WTC11 (cell line): ENCODE data around the gene NOX5. TPM values are rescaled to one million over a fixed set of nuclear protein-coding genes. Genes with fewer than 3 reads are reported as not detected.

ENCODE experiments used
- ATAC-seq: fragments of 200-7000 bp; cut with Tn5 transposase; 2 replicates; pipeline ENCODE4 v1.10.0; 2021; ENCODE audit warnings: mild to moderate bottlenecking, moderate library complexity
- CTCF ChIA-PET: fragments of 300-600 bp; sonication (Branson Sonifier 250); formaldehyde crosslinking; loops from one replicate; lab custom pipeline; 2021; ENCODE audit warnings: antibody characterized with exemption; lab: Charles Lee
- POLR2A ChIA-PET: fragments of 350-600 bp; sonication (Branson Sonifier 250); formaldehyde crosslinking; loops from one replicate; lab custom pipeline; 2021; ENCODE audit warnings: antibody characterized with exemption; lab: Charles Lee
- DNase-seq: peaks from one replicate; pipeline ENCODE4 v3.0.0; 2021; ENCODE audit warnings: low spot score
- H3K27ac Mint-ChIP-seq: 2 replicates; pipeline ENCODE4 v1.8.0; 2021; ENCODE audit warnings: mixed read lengths
- H3K27me3 Mint-ChIP-seq: 2 replicates; pipeline ENCODE4 v1.8.0; 2021; ENCODE audit warnings: low read depth, mild to moderate bottlenecking, moderate library complexity, mixed read lengths
- H3K36me3 Mint-ChIP-seq: 2 replicates; pipeline ENCODE4 v1.8.0; 2021; ENCODE audit warnings: mixed read lengths
- H3K4me1 Mint-ChIP-seq: 2 replicates; pipeline ENCODE4 v1.8.0; 2022; ENCODE audit warnings: mixed read lengths
- H3K4me3 Mint-ChIP-seq: 2 replicates; pipeline ENCODE4 v1.8.0; 2021; ENCODE audit warnings: mild to moderate bottlenecking, moderate library complexity, mixed read lengths
- H3K9me3 Mint-ChIP-seq: 2 replicates; pipeline ENCODE4 v1.8.0; 2021; ENCODE audit warnings: mixed read lengths
- ATF1 ChIP-seq: sonication (generic); formaldehyde crosslinking; IDR thresholded peaks from 2 replicates; pipeline ENCODE4 v1.8.1; 2023; ENCODE audit warnings: mild to moderate bottlenecking, moderate library complexity, missing genetic modification reagents
- CBFB ChIP-seq: sonication (generic); formaldehyde crosslinking; IDR thresholded peaks from 2 replicates; pipeline ENCODE4 v1.8.1; 2022; ENCODE audit warnings: mild to moderate bottlenecking, low read depth, missing genetic modification reagents
- GTF2I ChIP-seq: fragments of 250-450 bp; sonication (Bioruptor Pico); conservative IDR thresholded peaks from 2 replicates; pipeline ENCODE4 v1.4.0; 2021; ENCODE audit warnings: mild to moderate bottlenecking
- NR3C1 ChIP-seq: sonication (generic); formaldehyde crosslinking; conservative IDR thresholded peaks from 2 replicates; pipeline ENCODE4 v1.8.1; 2023; ENCODE audit warnings: low read depth, mild to moderate bottlenecking, missing genetic modification reagents
- OVOL2 ChIP-seq: fragments of 250-450 bp; sonication (Bioruptor Pico); IDR thresholded peaks from 2 replicates; pipeline ENCODE4 v1.9.0; 2021; ENCODE audit warnings: mild to moderate bottlenecking, borderline replicate concordance
- PRRX2 ChIP-seq: fragments of 250-450 bp; sonication (Bioruptor Pico); IDR thresholded peaks from 2 replicates; pipeline ENCODE4 v1.8.0; 2021; ENCODE audit warnings: mild to moderate bottlenecking
- SMAD4 ChIP-seq: sonication (generic); formaldehyde crosslinking; IDR thresholded peaks from 2 replicates; pipeline ENCODE4 v1.8.0; 2022; ENCODE audit warnings: mild to moderate bottlenecking, missing genetic modification reagents
- SP1 ChIP-seq: sonication (generic); formaldehyde crosslinking; conservative IDR thresholded peaks from 2 replicates; pipeline ENCODE4 v1.8.1; 2022; ENCODE audit warnings: missing genetic modification reagents
- ZNF232 ChIP-seq: sonication (generic); formaldehyde crosslinking; IDR thresholded peaks from 2 replicates; pipeline ENCODE4 v1.8.0; 2022; ENCODE audit warnings: mild to moderate bottlenecking, missing genetic modification reagents
- total RNA-seq: library from RNA; stranded (reverse); gene quantifications from 3 replicates; pipeline ENCODE4 v1.2.3, GENCODE V29; 2021
- TF ChIP-seq, protein P1 (sequence below): sonication (generic); formaldehyde crosslinking; IDR thresholded peaks from 2 replicates; pipeline ENCODE4 v1.8.0; 2022; ENCODE audit warnings: mild to moderate bottlenecking, missing genetic modification reagents
- TF ChIP-seq, protein P2 (sequence below): sonication (generic); formaldehyde crosslinking; IDR thresholded peaks from 2 replicates; pipeline ENCODE4 v1.8.1; 2023; ENCODE audit warnings: mild to moderate bottlenecking, missing genetic modification reagents, moderate library complexity
- TF ChIP-seq, protein P3 (sequence below): fragments of 250-450 bp; sonication (Bioruptor Pico); IDR thresholded peaks from 2 replicates; pipeline ENCODE4 v1.9.0; 2021; ENCODE audit warnings: mild to moderate bottlenecking
- TF ChIP-seq, protein P4 (sequence below): fragments of 250-450 bp; sonication (Bioruptor Pico); IDR thresholded peaks from 2 replicates; pipeline ENCODE4 v2.1.2; 2022; ENCODE audit warnings: mild to moderate bottlenecking, moderate library complexity
- TF ChIP-seq, protein P5 (sequence below): sonication (generic); formaldehyde crosslinking; IDR thresholded peaks from 2 replicates; pipeline ENCODE4 v1.8.1; 2023; ENCODE audit warnings: mild to moderate bottlenecking, missing genetic modification reagents, borderline replicate concordance
- TF ChIP-seq, protein P6 (sequence below): sonication (generic); formaldehyde crosslinking; IDR thresholded peaks from 2 replicates; pipeline ENCODE4 v1.8.1; 2023; ENCODE audit warnings: mild to moderate bottlenecking, moderate library complexity, missing genetic modification reagents

NOX5 gene
- total RNA-seq, 1 experiment from 2014 or later, result not detected

DNA sequence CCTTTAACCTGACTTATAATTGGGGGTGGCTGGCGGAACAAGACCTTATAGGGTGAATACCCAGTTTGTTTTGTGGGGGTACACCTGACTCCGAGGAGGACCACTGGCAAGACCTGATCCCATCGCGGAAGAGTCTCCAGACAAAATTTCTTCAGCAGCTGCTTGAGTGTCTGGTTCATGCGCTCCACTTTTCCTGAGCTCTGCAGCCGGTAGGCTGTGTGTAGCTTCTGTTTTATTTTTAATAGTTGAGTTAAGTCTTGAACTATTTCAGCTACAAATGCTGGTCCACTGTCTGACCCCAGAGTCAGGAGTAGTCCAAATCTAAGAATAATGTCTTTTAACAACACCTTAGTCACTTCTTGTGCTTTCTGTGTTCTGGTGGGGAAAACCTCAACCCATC, 21.2 kb upstream of the NOX5 start (continued):
- TF ChIP-seq SP1 (no peak), SMAD4 (CRISPR knock-in tag) (no peak), ATF1 (CRISPR knock-in tag) (no peak)
- TF ChIP-seq, protein P1, sequence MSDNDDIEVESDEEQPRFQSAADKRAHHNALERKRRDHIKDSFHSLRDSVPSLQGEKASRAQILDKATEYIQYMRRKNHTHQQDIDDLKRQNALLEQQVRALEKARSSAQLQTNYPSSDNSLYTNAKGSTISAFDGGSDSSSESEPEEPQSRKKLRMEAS (CRISPR knock-in tag), result no peak
- TF ChIP-seq, protein P2, sequence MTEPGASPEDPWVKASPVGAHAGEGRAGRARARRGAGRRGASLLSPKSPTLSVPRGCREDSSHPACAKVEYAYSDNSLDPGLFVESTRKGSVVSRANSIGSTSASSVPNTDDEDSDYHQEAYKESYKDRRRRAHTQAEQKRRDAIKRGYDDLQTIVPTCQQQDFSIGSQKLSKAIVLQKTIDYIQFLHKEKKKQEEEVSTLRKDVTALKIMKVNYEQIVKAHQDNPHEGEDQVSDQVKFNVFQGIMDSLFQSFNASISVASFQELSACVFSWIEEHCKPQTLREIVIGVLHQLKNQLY, result no peak

DNA sequence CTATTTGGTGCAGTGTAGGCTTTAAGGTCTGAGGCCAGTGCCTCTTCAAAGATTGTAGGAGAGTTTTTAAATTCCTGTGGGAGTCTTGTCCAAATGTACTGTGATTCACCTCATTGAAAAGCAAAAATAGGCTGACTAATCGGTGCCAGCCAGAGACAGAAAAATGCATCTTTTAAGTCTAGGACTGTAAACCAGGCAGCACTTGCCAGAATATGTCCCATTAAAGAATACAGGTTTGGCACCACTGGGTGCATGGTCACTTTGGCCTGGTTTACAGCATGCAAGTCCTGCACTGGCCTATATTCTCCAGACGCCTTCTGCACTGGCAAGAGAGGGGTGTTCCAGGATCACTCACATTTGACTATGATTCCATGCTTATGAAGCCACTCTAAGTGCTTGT, 20.3 kb upstream of the NOX5 start:
- Mint-ChIP-seq H3K9me3 (peaks cover 11% of the 10 kb centered on the region), H3K4me3 (no peak overlapping the region), H3K27ac (no peak overlapping the region), H3K27me3 (peaks cover 17% of the 10 kb centered on the region), H3K36me3 (peaks cover 8% of the 10 kb centered on the region; the same call in 1 of the 2 replicates), H3K4me1 (peaks cover 39% of the 10 kb centered on the region)
- ATAC-seq (no peak), DNase-seq (no peak)
- ChIA-PET POLR2A (no interaction called here), CTCF (no interaction called here)
- TF ChIP-seq PRRX2 (no peak), OVOL2 (CRISPR knock-in tag) (no peak), CBFB (CRISPR knock-in tag) (no peak), GTF2I (CRISPR knock-in tag) (no peak)
- TF ChIP-seq, protein P3, sequence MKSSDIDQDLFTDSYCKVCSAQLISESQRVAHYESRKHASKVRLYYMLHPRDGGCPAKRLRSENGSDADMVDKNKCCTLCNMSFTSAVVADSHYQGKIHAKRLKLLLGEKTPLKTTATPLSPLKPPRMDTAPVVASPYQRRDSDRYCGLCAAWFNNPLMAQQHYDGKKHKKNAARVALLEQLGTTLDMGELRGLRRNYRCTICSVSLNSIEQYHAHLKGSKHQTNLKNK (CRISPR knock-in tag), result no peak
- TF ChIP-seq, protein P4, sequence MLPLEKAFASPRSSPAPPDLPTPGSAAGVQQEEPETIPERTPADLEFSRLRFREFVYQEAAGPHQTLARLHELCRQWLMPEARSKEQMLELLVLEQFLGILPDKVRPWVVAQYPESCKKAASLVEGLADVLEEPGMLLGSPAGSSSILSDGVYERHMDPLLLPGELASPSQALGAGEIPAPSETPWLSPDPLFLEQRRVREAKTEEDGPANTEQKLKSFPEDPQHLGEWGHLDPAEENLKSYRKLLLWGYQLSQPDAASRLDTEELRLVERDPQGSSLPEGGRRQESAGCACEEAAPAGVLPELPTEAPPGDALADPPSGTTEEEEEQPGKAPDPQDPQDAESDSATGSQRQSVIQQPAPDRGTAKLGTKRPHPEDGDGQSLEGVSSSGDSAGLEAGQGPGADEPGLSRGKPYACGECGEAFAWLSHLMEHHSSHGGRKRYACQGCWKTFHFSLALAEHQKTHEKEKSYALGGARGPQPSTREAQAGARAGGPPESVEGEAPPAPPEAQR, result no peak
- TF ChIP-seq, protein P5, sequence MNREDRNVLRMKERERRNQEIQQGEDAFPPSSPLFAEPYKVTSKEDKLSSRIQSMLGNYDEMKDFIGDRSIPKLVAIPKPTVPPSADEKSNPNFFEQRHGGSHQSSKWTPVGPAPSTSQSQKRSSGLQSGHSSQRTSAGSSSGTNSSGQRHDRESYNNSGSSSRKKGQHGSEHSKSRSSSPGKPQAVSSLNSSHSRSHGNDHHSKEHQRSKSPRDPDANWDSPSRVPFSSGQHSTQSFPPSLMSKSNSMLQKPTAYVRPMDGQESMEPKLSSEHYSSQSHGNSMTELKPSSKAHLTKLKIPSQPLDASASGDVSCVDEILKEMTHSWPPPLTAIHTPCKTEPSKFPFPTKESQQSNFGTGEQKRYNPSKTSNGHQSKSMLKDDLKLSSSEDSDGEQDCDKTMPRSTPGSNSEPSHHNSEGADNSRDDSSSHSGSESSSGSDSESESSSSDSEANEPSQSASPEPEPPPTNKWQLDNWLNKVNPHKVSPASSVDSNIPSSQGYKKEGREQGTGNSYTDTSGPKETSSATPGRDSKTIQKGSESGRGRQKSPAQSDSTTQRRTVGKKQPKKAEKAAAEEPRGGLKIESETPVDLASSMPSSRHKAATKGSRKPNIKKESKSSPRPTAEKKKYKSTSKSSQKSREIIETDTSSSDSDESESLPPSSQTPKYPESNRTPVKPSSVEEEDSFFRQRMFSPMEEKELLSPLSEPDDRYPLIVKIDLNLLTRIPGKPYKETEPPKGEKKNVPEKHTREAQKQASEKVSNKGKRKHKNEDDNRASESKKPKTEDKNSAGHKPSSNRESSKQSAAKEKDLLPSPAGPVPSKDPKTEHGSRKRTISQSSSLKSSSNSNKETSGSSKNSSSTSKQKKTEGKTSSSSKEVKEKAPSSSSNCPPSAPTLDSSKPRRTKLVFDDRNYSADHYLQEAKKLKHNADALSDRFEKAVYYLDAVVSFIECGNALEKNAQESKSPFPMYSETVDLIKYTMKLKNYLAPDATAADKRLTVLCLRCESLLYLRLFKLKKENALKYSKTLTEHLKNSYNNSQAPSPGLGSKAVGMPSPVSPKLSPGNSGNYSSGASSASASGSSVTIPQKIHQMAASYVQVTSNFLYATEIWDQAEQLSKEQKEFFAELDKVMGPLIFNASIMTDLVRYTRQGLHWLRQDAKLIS, result no peak
- TF ChIP-seq, protein P6, sequence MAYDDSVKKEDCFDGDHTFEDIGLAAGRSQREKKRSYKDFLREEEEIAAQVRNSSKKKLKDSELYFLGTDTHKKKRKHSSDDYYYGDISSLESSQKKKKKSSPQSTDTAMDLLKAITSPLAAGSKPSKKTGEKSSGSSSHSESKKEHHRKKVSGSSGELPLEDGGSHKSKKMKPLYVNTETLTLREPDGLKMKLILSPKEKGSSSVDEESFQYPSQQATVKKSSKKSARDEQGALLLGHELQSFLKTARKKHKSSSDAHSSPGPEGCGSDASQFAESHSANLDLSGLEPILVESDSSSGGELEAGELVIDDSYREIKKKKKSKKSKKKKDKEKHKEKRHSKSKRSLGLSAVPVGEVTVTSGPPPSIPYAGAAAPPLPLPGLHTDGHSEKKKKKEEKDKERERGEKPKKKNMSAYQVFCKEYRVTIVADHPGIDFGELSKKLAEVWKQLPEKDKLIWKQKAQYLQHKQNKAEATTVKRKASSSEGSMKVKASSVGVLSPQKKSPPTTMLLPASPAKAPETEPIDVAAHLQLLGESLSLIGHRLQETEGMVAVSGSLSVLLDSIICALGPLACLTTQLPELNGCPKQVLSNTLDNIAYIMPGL (CRISPR knock-in tag), result no peak

DNA sequence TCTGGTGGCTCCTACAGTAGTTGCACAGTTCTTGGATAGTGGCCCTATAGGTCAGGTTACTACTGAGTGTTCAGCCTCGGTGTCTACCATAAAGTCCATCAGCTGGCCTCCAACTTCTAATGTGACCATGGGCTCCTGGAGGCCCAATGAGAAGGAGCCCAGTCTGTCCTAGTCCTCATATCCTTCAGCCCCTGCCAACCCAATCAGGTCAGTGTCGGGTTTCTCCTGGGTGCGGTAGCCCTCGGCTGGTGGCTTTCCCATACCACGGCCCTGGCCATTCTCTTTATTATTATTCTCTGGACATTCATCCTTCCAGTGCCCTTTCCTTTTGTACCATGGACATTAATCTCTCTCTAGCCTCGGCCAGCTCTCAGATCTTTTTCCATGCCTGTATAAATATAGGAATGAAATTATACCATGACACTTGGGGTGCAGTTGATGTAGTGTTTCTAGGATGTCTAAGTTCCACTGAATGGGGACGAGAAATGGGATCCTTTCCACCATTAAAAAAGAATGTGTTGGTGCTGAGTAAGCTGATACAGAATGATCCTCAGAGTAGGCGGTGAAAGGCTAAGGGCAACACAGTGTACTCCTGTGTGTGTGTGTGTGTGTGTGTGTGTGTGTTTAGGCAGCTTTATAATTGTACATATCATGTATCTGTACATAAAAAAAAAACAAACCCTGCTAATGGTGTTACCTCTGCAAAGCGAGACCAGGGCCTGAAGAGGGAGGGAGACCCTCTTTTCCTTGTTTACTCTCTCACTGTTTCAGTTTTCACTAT, 19.3 kb upstream of the NOX5 start:
- ATAC-seq, result no peak
- Mint-ChIP-seq H3K4me3 (no peak overlapping the region), H3K9me3 (peaks cover 5% of the 10 kb centered on the region), H3K27me3 (peaks cover 8% of the 10 kb centered on the region), H3K36me3 (peaks cover 2% of the 10 kb centered on the region; the same call in 1 of the 2 replicates), H3K27ac (no peak overlapping the region), H3K4me1 (peaks cover 39% of the 10 kb centered on the region)
- TF ChIP-seq NR3C1, result no peak
- TF ChIP-seq GTF2I (CRISPR knock-in tag), result no peak
- no peak for TF ChIP-seq ZNF232
- DNase-seq, result no peak
- ChIA-PET CTCF (no interaction called here), POLR2A (no interaction called here)
